Measurements from ENCODE around the gene PCK2. TPM values are rescaled to one million over a fixed set of nuclear protein-coding genes. Genes with fewer than 3 reads are reported as not detected.
A peak's percentile ranks its signal among the peaks of the same experiment; 100 is the strongest.

The PCK2 gene
- total and polyA plus RNA-seq, 4 donors, result 3.9 to 7.0 (median 5.8) TPM

DNA sequence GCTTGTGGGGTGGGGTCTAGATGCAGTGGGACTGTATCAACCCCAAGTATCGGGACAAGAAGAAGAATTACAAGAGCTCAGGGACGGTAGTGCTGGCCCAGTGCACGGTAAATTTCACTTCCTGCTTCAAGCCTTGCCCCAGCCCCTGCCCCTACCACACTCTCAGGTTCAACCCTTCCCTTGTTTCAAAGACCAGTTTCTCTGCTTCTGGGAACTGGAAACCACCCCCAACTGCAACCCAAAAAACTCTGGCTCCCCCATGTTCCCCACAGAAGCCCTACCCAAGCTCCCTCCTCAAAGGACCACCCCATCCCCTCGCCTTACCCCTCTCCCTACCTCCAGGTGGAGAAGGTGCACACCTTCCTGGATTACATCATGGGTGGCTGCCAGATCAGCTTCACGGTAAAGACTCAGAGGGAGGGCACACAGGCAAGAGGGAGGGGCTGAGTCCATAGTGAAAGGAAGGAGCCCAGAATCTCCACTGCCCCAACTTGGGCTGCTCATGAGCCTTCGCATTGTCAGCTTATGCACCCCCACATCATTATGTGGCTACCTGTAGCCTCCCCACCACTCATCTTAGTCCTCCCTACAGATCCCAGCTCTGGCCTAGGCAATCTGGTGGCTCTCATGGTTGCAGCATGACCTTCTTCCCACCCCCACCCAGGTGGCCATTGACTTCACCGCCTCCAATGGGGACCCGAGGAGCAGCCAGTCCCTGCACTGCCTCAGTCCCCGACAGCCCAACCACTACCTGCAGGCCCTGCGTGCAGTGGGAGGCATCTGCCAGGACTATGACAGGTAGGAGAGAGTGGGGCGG is 18.4 kb upstream of the PCK2 start:
- DNase-seq (ENCODE audit: low read depth in 4 of 6, low spot score in 6 of 6), result no peak
- H3K4me3 ChIP-seq (ENCODE audit: low read depth, low read length), result no peak overlapping the region
- no peaks in the 10 kb centered on the region for H3K9me3 ChIP-seq (ENCODE audit: control insufficient read depth, insufficient read depth, low read length)
- H3K36me3 ChIP-seq (ENCODE audit: control insufficient read depth, insufficient read depth, low read length), result peaks cover 6% of the 10 kb centered on the region
- H3K27me3 ChIP-seq (ENCODE audit: control insufficient read depth, insufficient read depth, low read length), result no peaks in the 10 kb centered on the region
- peaks cover 38% of the 10 kb centered on the region for H3K4me1 ChIP-seq (ENCODE audit: control insufficient read depth, insufficient read depth, low read length)
- no peak overlapping the region for H3K27ac ChIP-seq (ENCODE audit: low read depth, low read length)
- 94% methylated on average over 3 of the region's 11 CpGs for WGBS (ENCODE audit: insufficient coverage)

GRCh38 chr14:24076302-24076601 is 17.9 kb upstream of the PCK2 start:
- no peaks in the 10 kb centered on the region for H3K9me3 ChIP-seq (ENCODE audit: control insufficient read depth, insufficient read depth, low read length)
- DNase-seq (ENCODE audit: low read depth in 4 of 6, low spot score in 6 of 6), result no peak
- H3K36me3 ChIP-seq (ENCODE audit: control insufficient read depth, insufficient read depth, low read length), result peaks cover 6% of the 10 kb centered on the region
- no peak overlapping the region for H3K27ac ChIP-seq (ENCODE audit: low read depth, low read length)
- no peaks in the 10 kb centered on the region for H3K27me3 ChIP-seq (ENCODE audit: control insufficient read depth, insufficient read depth, low read length)
- peaks cover 43% of the 10 kb centered on the region for H3K4me1 ChIP-seq (ENCODE audit: control insufficient read depth, insufficient read depth, low read length)
- WGBS (ENCODE audit: insufficient coverage), result 94% methylated on average over 7 of the region's 10 CpGs
- H3K4me3 ChIP-seq (ENCODE audit: low read depth, low read length), result no peak overlapping the region

DNA sequence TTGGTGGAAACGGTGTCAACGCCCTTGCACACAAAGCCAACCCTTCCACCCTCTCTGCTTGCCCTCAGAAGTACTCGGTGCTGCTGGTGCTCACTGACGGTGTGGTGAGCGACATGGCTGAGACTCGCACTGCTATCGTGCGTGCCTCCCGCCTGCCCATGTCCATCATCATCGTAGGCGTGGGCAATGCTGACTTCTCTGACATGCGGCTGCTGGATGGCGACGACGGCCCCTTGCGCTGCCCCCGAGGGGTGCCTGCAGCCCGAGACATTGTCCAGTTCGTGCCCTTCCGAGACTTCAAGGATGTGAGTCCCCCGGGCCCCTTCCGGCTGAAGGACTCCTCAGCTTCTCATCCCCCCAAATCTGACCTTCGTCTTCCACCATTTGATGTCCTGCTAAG is 17.0 kb upstream of the PCK2 start:
- 94% methylated on average over 23 of the region's 23 CpGs for WGBS (ENCODE audit: insufficient coverage)
- Histone ChIP-seq H3K27ac (ENCODE audit: low read depth, low read length) (no peak overlapping the region), H3K27me3 (ENCODE audit: control insufficient read depth, insufficient read depth, low read length) (peaks cover 4% of the 10 kb centered on the region)

DNA sequence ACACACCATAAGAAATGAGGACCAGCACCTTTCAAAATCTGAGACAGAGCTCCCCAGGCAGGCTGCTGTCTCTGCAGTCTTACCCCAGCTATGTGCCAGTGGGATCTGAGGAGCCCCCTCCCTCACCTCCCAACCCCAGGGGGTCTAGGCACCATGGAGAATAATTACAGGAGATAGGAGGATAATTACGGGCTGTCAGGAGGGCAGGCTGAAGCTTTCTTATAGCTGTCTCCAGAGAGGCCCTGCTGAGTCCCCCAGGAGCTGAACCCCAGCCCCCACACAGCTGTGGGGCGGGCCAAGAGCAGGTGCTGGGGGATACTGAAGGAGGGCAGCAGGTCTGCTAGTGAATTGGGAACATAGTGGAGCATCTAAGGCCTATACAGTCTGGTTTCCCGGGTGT is 16.0 kb upstream of the PCK2 start:
- 43% methylated on average over 3 of the region's 3 CpGs for WGBS (ENCODE audit: insufficient coverage)
- peaks cover 8% of the 10 kb centered on the region for H3K27me3 ChIP-seq (ENCODE audit: control insufficient read depth, insufficient read depth, low read length)
- DNase-seq (ENCODE audit: low read depth in 4 of 6, low spot score in 6 of 6), result no peak

More for the DNA sequence above, 17.0 kb upstream of the PCK2 start:
- DNase-seq (ENCODE audit: low read depth in 4 of 6, low spot score in 6 of 6), result no peak
- Histone ChIP-seq H3K9me3 (ENCODE audit: control insufficient read depth, insufficient read depth, low read length) (no peaks in the 10 kb centered on the region), H3K4me1 (ENCODE audit: control insufficient read depth, insufficient read depth, low read length) (peaks cover 42% of the 10 kb centered on the region), H3K4me3 (ENCODE audit: low read depth, low read length) (no peak overlapping the region), H3K36me3 (ENCODE audit: control insufficient read depth, insufficient read depth, low read length) (peaks cover 6% of the 10 kb centered on the region)

GRCh38 chr14:24079491-24080141 is 14.5 kb upstream of the PCK2 start:
- no peaks in the 10 kb centered on the region for H3K9me3 ChIP-seq (ENCODE audit: control insufficient read depth, insufficient read depth, low read length)
- DNase-seq (ENCODE audit: low read depth in 4 of 6, low spot score in 6 of 6), result peak in 2 of 6 donors; percentile 59 to 94
- peaks cover 8% of the 10 kb centered on the region for H3K27me3 ChIP-seq (ENCODE audit: control insufficient read depth, insufficient read depth, low read length)
- 26% methylated on average over 7 of the region's 9 CpGs for WGBS (ENCODE audit: insufficient coverage)
- H3K4me3 ChIP-seq (ENCODE audit: low read depth, low read length), result no peak overlapping the region
- no peak overlapping the region for H3K27ac ChIP-seq (ENCODE audit: low read depth, low read length)
- peaks cover 32% of the 10 kb centered on the region for H3K4me1 ChIP-seq (ENCODE audit: control insufficient read depth, insufficient read depth, low read length)
- H3K36me3 ChIP-seq (ENCODE audit: control insufficient read depth, insufficient read depth, low read length), result peaks cover 6% of the 10 kb centered on the region

More for the DNA sequence above, 16.0 kb upstream of the PCK2 start:
- H3K36me3 ChIP-seq (ENCODE audit: control insufficient read depth, insufficient read depth, low read length), result peaks cover 6% of the 10 kb centered on the region
- peaks cover 36% of the 10 kb centered on the region for H3K4me1 ChIP-seq (ENCODE audit: control insufficient read depth, insufficient read depth, low read length)
- no peaks in the 10 kb centered on the region for H3K9me3 ChIP-seq (ENCODE audit: control insufficient read depth, insufficient read depth, low read length)
- no peak overlapping the region for H3K27ac ChIP-seq (ENCODE audit: low read depth, low read length)
- no peak overlapping the region for H3K4me3 ChIP-seq (ENCODE audit: low read depth, low read length)

DNA sequence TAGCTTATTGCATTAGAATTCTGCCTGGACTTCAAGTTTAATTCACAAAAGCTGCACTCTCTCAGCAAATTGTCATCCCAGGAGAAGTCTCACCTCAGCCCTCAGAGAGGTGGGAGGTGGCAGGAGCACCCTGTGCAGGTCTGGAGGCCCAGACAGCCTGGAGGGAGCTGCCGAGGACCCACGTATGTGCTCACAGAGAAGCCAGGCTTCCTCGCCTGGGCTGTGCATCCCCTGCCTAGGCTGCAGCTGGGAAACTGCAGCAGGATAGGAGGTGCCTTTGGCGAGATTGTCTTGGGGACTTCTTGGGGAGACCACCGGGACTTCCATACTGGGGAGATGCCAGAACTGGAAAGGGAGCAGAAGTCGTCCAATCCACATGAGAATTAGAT is 14.0 kb upstream of the PCK2 start:
- no peaks in the 10 kb centered on the region for H3K9me3 ChIP-seq (ENCODE audit: control insufficient read depth, insufficient read depth, low read length)
- H3K4me1 ChIP-seq (ENCODE audit: control insufficient read depth, insufficient read depth, low read length), result peaks cover 32% of the 10 kb centered on the region
- peaks cover 8% of the 10 kb centered on the region for H3K27me3 ChIP-seq (ENCODE audit: control insufficient read depth, insufficient read depth, low read length)
- peaks cover 6% of the 10 kb centered on the region for H3K36me3 ChIP-seq (ENCODE audit: control insufficient read depth, insufficient read depth, low read length)
- no peak overlapping the region for H3K27ac ChIP-seq (ENCODE audit: low read depth, low read length)
- no peak for DNase-seq (ENCODE audit: low read depth in 4 of 6, low spot score in 6 of 6)
- WGBS (ENCODE audit: insufficient coverage), result 66% methylated on average over 6 of the region's 6 CpGs
- H3K4me3 ChIP-seq (ENCODE audit: low read depth, low read length), result no peak overlapping the region

GRCh38 chr14:24080888-24081738 is 13.0 kb upstream of the PCK2 start:
- peak in 2 of 6 donors; percentile 82 to 90 for DNase-seq (ENCODE audit: low read depth in 4 of 6, low spot score in 6 of 6)
- peaks cover 8% of the 10 kb centered on the region for H3K27me3 ChIP-seq (ENCODE audit: control insufficient read depth, insufficient read depth, low read length)
- peaks cover 32% of the 10 kb centered on the region for H3K4me1 ChIP-seq (ENCODE audit: control insufficient read depth, insufficient read depth, low read length)
- H3K36me3 ChIP-seq (ENCODE audit: control insufficient read depth, insufficient read depth, low read length), result peaks cover 6% of the 10 kb centered on the region
- no peak overlapping the region for H3K27ac ChIP-seq (ENCODE audit: low read depth, low read length)
- H3K4me3 ChIP-seq (ENCODE audit: low read depth, low read length), result peak overlapping the region; percentile 51
- under 1% methylated on average over 71 of the region's 74 CpGs for WGBS (ENCODE audit: insufficient coverage)
- no peaks in the 10 kb centered on the region for H3K9me3 ChIP-seq (ENCODE audit: control insufficient read depth, insufficient read depth, low read length)

DNA sequence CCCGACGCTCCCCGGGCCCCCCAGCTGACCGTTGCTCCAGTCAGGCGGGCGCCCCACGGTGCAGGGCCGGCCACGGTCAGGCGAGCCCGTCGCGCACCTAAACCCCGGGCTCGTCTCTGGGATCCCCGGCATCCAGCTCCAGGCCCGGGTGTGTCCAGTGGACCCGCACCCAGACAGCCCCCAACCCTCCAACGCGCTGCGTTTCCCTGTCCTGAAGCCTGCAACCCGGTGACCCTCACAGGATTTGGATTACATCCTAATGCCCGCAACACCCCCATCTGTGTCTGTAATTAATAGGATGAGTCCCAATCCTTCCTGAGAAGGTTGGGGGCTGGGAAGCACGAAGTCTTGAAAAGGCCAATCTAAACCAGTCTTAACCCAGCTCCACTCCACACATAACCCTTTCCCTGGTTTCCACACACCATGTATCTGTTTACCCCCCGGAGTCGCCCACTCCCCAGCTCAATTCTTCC is 12.3 kb upstream of the PCK2 start:
- Histone ChIP-seq H3K36me3 (ENCODE audit: control insufficient read depth, insufficient read depth, low read length) (peaks cover 4% of the 10 kb centered on the region), H3K27me3 (ENCODE audit: control insufficient read depth, insufficient read depth, low read length) (peaks cover 8% of the 10 kb centered on the region), H3K4me1 (ENCODE audit: control insufficient read depth, insufficient read depth, low read length) (peaks cover 32% of the 10 kb centered on the region), H3K9me3 (ENCODE audit: control insufficient read depth, insufficient read depth, low read length) (no peaks in the 10 kb centered on the region), H3K4me3 (ENCODE audit: low read depth, low read length) (peak overlapping the region; percentile 51), H3K27ac (ENCODE audit: low read depth, low read length) (no peak overlapping the region)
- peak in 2 of 6 donors; percentile 13 to 30 for DNase-seq (ENCODE audit: low read depth in 4 of 6, low spot score in 6 of 6)
- 11% methylated on average over 20 of the region's 26 CpGs for WGBS (ENCODE audit: insufficient coverage)

DNA sequence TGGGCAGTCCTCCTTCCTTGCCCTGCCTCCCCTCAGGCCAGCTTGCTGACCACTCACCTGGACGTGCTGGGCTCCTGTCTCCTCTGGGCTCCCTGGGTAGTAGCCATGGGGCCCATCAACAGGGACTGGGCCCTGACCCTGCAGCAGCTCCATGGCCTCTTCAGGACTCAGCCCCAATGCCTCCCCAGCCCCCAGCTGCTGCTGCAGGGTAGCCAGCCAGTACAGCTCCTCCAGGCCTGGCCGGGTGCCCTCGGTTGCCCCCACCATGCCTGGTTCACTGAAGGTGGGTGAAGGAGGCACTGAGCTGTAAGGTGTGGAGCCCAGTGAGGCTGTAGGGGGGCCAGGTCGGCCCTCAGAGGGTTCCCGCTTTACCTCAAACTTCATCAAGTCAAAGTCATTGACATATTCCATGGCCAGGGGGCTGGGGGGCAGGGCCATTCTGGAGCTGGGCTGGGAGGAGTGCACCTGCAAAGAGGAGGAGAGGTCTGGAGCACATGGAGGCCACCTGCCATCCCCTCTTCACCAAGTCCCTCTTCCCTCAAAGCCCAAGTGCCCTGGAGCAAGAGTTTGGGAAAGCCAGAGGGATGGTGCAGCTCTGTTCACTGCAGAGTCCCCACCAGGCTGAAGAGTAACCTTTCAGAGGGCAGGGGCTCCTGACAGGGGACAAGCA is 11.6 kb upstream of the PCK2 start:
- WGBS (ENCODE audit: insufficient coverage), result 84% methylated on average over 3 of the region's 5 CpGs

More for the DNA sequence above, 11.6 kb upstream of the PCK2 start:
- DNase-seq (ENCODE audit: low read depth in 4 of 6, low spot score in 6 of 6), result no peak
- no peak overlapping the region for H3K4me3 ChIP-seq (ENCODE audit: low read depth, low read length)
- peaks cover 8% of the 10 kb centered on the region for H3K27me3 ChIP-seq (ENCODE audit: control insufficient read depth, insufficient read depth, low read length)
- no peak overlapping the region for H3K27ac ChIP-seq (ENCODE audit: low read depth, low read length)
- H3K36me3 ChIP-seq (ENCODE audit: control insufficient read depth, insufficient read depth, low read length), result peaks cover under 1% of the 10 kb centered on the region
- no peaks in the 10 kb centered on the region for H3K9me3 ChIP-seq (ENCODE audit: control insufficient read depth, insufficient read depth, low read length)
- H3K4me1 ChIP-seq (ENCODE audit: control insufficient read depth, insufficient read depth, low read length), result peaks cover 32% of the 10 kb centered on the region

Measured in spinal cord (tissue), 10 donors.